Muscle layer of duodenum (tissue), 2 donors: ENCODE measurements around the gene TBCD.

Experiments
- H3K27ac ChIP-seq: one replicate; pipeline ENCODE4 v1.7.0; 2013; ENCODE audit warnings: mild to moderate bottlenecking, low read length
- H3K27me3 ChIP-seq: one replicate; pipeline ENCODE4 v1.7.0; 2013; ENCODE audit warnings: low read depth, mild to moderate bottlenecking, control low read depth, low read length
- H3K36me3 ChIP-seq, 2 donors: one replicate each; pipeline ENCODE4 v1.7.0; 2013; ENCODE audit warnings: low read length in 2 of 2, control low read depth in 1 of 2, mild to moderate bottlenecking in 1 of 2; ENCODE audit not compliant: insufficient read depth in 2 of 2, control insufficient read depth in 1 of 2
- H3K4me1 ChIP-seq, 2 donors: one replicate each; pipeline ENCODE4 v1.7.0; 2013; ENCODE audit warnings: low read length in 2 of 2, mild to moderate bottlenecking in 2 of 2, control low read depth in 1 of 2, moderate library complexity in 1 of 2; ENCODE audit not compliant: insufficient read depth in 2 of 2, control insufficient read depth in 1 of 2
- H3K4me3 ChIP-seq, 2 donors: one replicate each; pipeline ENCODE4 v1.7.0; 2013; ENCODE audit warnings: low read length in 2 of 2, low read depth in 1 of 2, mild to moderate bottlenecking in 1 of 2
- H3K9me3 ChIP-seq, 2 donors: one replicate each; pipeline ENCODE4 v1.7.0; 2013; ENCODE audit warnings: low read length in 2 of 2, control low read depth in 1 of 2, mild to moderate bottlenecking in 1 of 2; ENCODE audit not compliant: control insufficient read depth in 1 of 2
- donor health status: healthy.

The TBCD gene

GRCh38 chr17:82989881-82990280, 238.0 kb downstream of the TBCD start:
- Histone ChIP-seq H3K27me3 (no peaks in the 10 kb centered on the region), H3K36me3 (no peaks in the 10 kb centered on the region), H3K27ac (no peak overlapping the region), H3K4me1 (peaks cover 0 to 5% of the 10 kb centered on the region in 2 donors), H3K9me3 (peaks cover 0 to 12% of the 10 kb centered on the region in 2 donors), H3K4me3 (no peak overlapping the region)

GRCh38 chr17:82993005-82993404, 241.1 kb downstream of the TBCD start:
- H3K36me3 ChIP-seq: no peaks in the 10 kb centered on the region
- H3K4me1 ChIP-seq: no peaks in the 10 kb centered on the region
- no peaks in the 10 kb centered on the region for H3K27me3 ChIP-seq
- no peak overlapping the region for H3K4me3 ChIP-seq
- H3K27ac ChIP-seq: no peak overlapping the region
- H3K9me3 ChIP-seq: peaks cover 0 to 12% of the 10 kb centered on the region in 2 donors
